Measurements from ENCODE around the gene SFPQ.

GRCh38 chr1:35226546-35226945 is 33.6 kb upstream of the SFPQ start:
- TF ChIP-seq CTCF (IDR thresholded peaks at IDR 0.05; ENCODE audit: low read depth, low read length): no peak
- no peak for TF ChIP-seq MAX (IDR thresholded peaks at IDR 0.05; ENCODE audit: low read depth, low read length)
- no peak for TF ChIP-seq POLR2A (IDR thresholded peaks at IDR 0.05; ENCODE audit: extremely low read depth, insufficient read length)

Data from NB4 (cell line).